Measurements from ENCODE around the gene UNKL. TPM values are rescaled to one million over a fixed set of nuclear protein-coding genes. Genes with fewer than 3 reads are reported as not detected.

Gene UNKL
- total RNA-seq, 1 donor from 2014 or later = 70.7 TPM

- no peaks in the 10 kb centered on the region for H3K27me3 Mint-ChIP-seq
- H3K9me3 Mint-ChIP-seq = no peaks in the 10 kb centered on the region
- peaks cover 14% of the 10 kb centered on the region for H3K4me1 Mint-ChIP-seq
- DNase-seq = no peak
- intact Hi-C loops (cut with micrococcal nuclease) = no loop called here
- TF ChIP-seq, protein P1, sequence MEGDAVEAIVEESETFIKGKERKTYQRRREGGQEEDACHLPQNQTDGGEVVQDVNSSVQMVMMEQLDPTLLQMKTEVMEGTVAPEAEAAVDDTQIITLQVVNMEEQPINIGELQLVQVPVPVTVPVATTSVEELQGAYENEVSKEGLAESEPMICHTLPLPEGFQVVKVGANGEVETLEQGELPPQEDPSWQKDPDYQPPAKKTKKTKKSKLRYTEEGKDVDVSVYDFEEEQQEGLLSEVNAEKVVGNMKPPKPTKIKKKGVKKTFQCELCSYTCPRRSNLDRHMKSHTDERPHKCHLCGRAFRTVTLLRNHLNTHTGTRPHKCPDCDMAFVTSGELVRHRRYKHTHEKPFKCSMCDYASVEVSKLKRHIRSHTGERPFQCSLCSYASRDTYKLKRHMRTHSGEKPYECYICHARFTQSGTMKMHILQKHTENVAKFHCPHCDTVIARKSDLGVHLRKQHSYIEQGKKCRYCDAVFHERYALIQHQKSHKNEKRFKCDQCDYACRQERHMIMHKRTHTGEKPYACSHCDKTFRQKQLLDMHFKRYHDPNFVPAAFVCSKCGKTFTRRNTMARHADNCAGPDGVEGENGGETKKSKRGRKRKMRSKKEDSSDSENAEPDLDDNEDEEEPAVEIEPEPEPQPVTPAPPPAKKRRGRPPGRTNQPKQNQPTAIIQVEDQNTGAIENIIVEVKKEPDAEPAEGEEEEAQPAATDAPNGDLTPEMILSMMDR (IDR thresholded peaks at IDR 0.05) = no peak
- ChIA-PET CTCF (no interaction called here), POLR2A (interaction anchor here (3.6 kb wide), 1 partner anchor 39 kb away, joined by 19 read pairs; the partner anchor contains the start of gene UQCC4)
- no peak overlapping the region for H3K27ac Mint-ChIP-seq
- no peak for ATAC-seq (ENCODE audit: low read depth)
- H3K4me3 Mint-ChIP-seq = no peak overlapping the region
- peaks cover 37% of the 10 kb centered on the region for H3K36me3 Mint-ChIP-seq (ENCODE audit: low read depth)
Measured at GRCh38 chr16:1381612-1382406, 32.7 kb downstream of the UNKL start.

GRCh38 chr16:1380195-1380594 is 34.3 kb downstream of the UNKL start:
- Mint-ChIP-seq H3K27me3 (no peaks in the 10 kb centered on the region), H3K36me3 (ENCODE audit: low read depth) (peaks cover 43% of the 10 kb centered on the region), H3K4me3 (peak overlapping the region; percentile 72), H3K9me3 (no peaks in the 10 kb centered on the region), H3K4me1 (peaks cover 14% of the 10 kb centered on the region), H3K27ac (peak overlapping the region; percentile 53)
- CTCF ChIA-PET = interaction anchor here (2.7 kb wide), 1 partner anchor 17 kb away, joined by 12 read pairs; no protein-coding TSS in a partner anchor
- POLR2A ChIA-PET = interaction anchor here (0.7 to 3.6 kb wide), 4 partner anchors 28 to 1568 kb away, joined by 3 to 19 read pairs (median 6); partner anchors contain the start of gene UQCC4
- ATAC-seq (ENCODE audit: low read depth) (no peak), DNase-seq (no peak)
- TF ChIP-seq, protein P1 (IDR thresholded peaks at IDR 0.05) = no peak
- intact Hi-C loops (cut with micrococcal nuclease) = no loop called here

DNA sequence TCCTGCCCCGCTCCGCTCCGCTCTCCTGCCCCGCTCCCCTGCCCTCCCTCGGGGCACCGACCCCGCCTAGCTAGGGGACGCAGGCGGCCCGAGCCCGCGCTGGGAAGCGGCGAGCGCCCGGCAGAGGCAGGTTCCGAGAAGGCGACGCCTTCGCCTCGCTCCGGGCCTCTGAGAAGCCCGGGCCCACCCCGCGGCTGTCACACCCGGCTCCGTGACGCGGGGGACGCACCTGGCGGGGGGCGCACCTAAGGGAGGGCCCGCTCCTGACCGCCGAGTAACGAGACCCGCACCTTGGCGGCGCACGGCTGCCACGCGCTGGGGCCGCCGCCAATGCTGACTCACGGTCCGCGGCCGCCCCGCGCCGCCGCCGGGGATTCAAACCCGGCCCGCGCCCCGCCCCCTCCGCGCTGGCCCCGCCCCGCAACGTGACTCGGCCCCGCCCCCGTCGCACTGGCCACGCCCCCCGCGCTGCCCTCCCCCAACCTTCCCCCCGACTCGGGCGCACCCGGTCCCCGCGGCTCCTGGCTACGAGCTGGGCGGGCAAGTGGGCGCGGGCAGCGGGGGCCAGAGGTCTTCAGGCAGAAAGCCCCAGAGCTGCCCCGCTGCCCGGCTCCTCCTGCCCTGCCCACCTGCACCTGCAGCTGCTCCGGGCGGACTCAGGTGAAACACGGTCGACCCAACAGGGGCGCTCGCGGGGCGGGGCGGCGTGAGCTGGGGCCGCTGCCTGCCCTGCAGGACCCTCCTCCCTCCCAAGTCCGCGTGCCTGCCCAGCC is 35.0 kb downstream of the UNKL start:
- Mint-ChIP-seq H3K27ac (peak overlapping the region; percentile 53), H3K9me3 (no peaks in the 10 kb centered on the region), H3K4me3 (peak overlapping the region; percentile 72), H3K4me1 (peaks cover 14% of the 10 kb centered on the region), H3K27me3 (no peaks in the 10 kb centered on the region), H3K36me3 (ENCODE audit: low read depth) (peaks cover 40% of the 10 kb centered on the region)
- TF ChIP-seq, protein P1 (IDR thresholded peaks at IDR 0.05) = no peak
- POLR2A ChIA-PET = interaction anchor here (0.7 to 3.6 kb wide), 9 partner anchors 28 to 1568 kb away, joined by 3 to 19 read pairs (median 4); partner anchors contain the start of genes CCDC154, TELO2 and UQCC4
- peak; percentile 74 for ATAC-seq (ENCODE audit: low read depth)
- peak; percentile 68 for DNase-seq
- CTCF ChIA-PET = interaction anchor here (0.8 to 2.7 kb wide), 4 partner anchors 11 to 160 kb away, joined by 3 to 12 read pairs (median 3); partner anchors contain the start of gene UQCC4
- intact Hi-C loops (cut with micrococcal nuclease) = loop anchor here (1.0 kb wide), 4 partner anchors 29 to 96 kb away; partner anchors contain the start of genes CLCN7 and UNKL

DNA sequence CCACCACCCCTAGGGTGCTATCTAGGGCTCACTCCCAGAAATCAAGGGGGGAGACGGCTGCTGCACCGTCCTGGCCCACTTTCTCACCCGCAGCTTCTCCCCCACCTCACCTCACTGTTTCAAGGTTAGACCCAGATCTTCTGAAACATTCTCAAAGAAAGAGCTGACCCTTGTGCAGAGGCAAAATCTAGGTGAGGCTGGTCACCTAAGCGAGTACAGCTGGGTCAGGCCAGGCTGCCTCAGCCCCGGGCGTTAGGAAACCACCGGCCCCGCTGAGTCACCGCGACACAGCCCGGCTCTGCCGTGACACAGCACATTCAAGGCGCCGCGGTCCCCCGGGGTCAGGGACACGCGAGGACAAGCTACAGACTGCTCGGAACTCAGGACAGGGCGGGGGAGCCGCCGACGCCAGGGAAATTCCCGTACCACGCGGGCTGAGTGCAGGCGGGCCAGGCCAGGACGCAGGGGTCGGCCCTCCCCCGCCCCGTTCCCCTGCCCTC is 35.6 kb downstream of the UNKL start:
- H3K9me3 Mint-ChIP-seq = no peaks in the 10 kb centered on the region
- ChIA-PET CTCF (interaction anchor here (0.8 to 2.7 kb wide), 4 partner anchors 10 to 160 kb away, joined by 3 to 12 read pairs (median 3); partner anchors contain the start of gene UQCC4), POLR2A (interaction anchor here (0.7 to 3.6 kb wide), 9 partner anchors 29 to 327 kb away, joined by 3 to 19 read pairs (median 4); partner anchors contain the start of genes CCDC154, TELO2 and UQCC4)
- H3K4me1 Mint-ChIP-seq = peaks cover 14% of the 10 kb centered on the region
- peak overlapping the region; percentile 80 for H3K4me3 Mint-ChIP-seq
- DNase-seq (no peak), ATAC-seq (ENCODE audit: low read depth) (peak; percentile 77)
- H3K27me3 Mint-ChIP-seq = no peaks in the 10 kb centered on the region
- intact Hi-C loops (cut with micrococcal nuclease) = loop anchor here (1.0 kb wide), 4 partner anchors 29 to 96 kb away; partner anchors contain the start of genes CLCN7 and UNKL
- TF ChIP-seq, protein P1 (IDR thresholded peaks at IDR 0.05) = no peak
- H3K36me3 Mint-ChIP-seq (ENCODE audit: low read depth) = peaks cover 42% of the 10 kb centered on the region
- peak overlapping the region; percentile 78 for H3K27ac Mint-ChIP-seq

All from activated B cell treated with CpG ODN at 0.5 μM for 24 hours (primary cell).